Rectal smooth muscle tissue (tissue), 1 donor: ENCODE results near the gene NCOA6.

Source experiments
- H3K27ac ChIP-seq: one replicate; pipeline ENCODE4 v1.7.0; 2013; ENCODE audit warnings: low read depth, low read length, inconsistent platforms
- H3K27me3 ChIP-seq: one replicate; pipeline ENCODE4 v1.7.0; 2013; ENCODE audit warnings: low read length; ENCODE audit not compliant: control insufficient read depth, insufficient read depth
- H3K36me3 ChIP-seq: one replicate; pipeline ENCODE4 v1.7.0; 2013; ENCODE audit warnings: low read length; ENCODE audit not compliant: control insufficient read depth, insufficient read depth
- H3K4me1 ChIP-seq: one replicate; pipeline ENCODE4 v1.7.0; 2013; ENCODE audit warnings: low read length; ENCODE audit not compliant: control insufficient read depth, insufficient read depth
- H3K4me3 ChIP-seq: one replicate; pipeline ENCODE4 v1.7.0; 2013; ENCODE audit warnings: low read length
- H3K9ac ChIP-seq: one replicate; pipeline ENCODE4 v1.7.0; 2013; ENCODE audit warnings: low read length

Gene NCOA6

DNA sequence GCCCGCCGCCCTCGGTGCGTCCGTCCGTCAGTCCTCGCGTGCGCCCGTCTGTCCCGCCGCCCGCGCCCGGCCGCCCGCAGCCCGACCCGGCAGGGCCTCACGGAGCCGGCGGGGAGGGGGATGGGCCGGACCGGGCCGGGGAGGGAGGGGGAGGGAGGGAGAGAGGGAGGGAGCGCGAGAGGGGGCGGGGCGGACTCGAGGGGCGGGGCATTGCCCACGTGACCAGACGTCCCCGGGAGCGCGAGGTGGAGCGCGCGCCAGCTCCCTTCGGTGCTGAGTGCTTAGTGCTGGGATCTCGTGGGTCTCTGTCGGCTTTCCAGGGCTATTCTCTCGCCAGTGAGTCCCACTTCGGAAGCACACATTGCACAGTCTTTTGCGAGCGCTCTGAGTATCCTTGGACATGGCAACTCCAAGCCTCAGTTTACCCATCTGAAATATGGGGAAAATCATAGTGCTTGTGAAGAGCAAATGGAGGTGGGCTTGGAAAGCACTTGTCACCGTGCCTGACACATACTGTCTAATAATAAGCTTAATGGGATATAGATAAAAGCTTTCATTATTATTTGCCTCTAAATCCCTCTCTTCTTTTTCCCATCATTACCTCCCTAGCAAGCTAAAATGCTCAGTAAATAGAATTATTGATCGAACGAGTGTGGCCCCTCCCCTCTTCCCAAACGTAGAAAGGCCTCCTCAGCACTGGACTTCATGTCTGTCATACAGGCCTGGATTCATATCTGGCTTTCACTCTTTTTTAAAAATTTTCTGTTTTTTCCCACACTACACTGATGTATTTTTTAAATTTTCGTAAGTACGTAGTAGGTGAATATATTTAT is at the start of gene NCOA6:
Gene NCOA6, minus strand, starts transcription at position 122 of the 833 bp plus-strand sequence. CDS start 43,296 bp downstream, outside the sequence.
- Histone ChIP-seq H3K4me3 (peak within 1 kb of the TSS; percentile 99), H3K4me1 (peaks cover 7% of the 10 kb centered on the region), H3K36me3 (no peaks in the 10 kb centered on the region), H3K27ac (peak within 1 kb of the TSS; percentile 51), H3K27me3 (no peaks in the 10 kb centered on the region), H3K9ac (peak within 1 kb of the TSS; percentile 98)

DNA sequence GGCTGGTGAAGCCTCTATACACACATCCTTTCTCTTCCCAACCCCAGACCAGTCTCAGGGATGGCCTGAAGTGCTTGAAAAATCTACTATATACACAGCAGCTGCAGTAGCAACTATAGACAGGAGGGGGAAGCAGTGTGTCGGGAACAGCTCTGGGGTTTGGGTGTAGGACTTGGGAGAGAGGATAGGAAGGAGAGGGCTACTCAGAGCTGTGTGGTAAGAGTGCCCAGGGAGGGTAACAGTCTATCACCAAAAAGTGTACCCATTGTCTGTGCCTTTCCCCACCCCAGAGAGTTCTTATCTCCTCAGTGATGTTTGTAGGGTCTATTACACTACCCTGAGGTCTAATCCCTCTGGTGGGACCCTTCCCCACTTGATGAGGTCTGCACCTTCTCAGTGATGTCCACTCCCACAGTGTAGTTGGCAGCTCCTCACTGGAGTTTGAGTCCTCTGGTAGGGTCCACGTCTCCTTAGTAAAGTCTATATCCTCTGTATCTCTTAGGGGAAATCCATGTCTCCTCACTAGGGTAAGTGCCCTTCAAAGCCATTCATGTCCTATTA is 48.7 kb upstream of the NCOA6 start:
- H3K4me1 ChIP-seq, result peaks cover 15% of the 10 kb centered on the region
- H3K4me3 ChIP-seq, result peak overlapping the region; percentile 30
- H3K27me3 ChIP-seq, result no peaks in the 10 kb centered on the region
- H3K27ac ChIP-seq, result peak overlapping the region; percentile 17
- no peaks in the 10 kb centered on the region for H3K36me3 ChIP-seq
- H3K9ac ChIP-seq, result peak overlapping the region; percentile 41

DNA sequence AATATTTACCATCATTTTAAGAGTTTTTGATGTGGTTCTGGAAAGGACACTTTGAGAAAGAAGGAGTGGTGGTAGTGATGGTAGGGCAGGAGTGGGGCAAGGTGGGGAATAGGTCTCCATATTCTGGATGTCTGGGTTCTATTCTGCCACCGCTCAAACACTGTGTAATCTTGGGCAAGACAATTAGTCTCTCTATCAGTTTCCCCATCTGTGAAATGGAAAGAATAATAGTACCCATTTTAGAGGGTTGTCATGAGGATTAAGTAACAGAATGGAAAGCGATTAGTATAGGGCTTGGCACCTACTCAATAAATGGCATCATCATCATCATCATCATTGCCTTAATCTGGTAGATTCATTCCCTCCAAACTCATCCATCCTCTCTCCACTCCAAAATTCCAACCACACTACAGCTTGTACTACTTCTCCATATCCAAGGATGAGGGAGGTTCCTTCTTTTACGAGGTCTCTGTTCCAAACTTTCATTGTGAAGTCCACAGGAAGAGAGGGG is 48.2 kb upstream of the NCOA6 start:
- Histone ChIP-seq H3K36me3 (no peaks in the 10 kb centered on the region), H3K4me1 (peaks cover 15% of the 10 kb centered on the region), H3K27ac (no peak overlapping the region), H3K27me3 (no peaks in the 10 kb centered on the region), H3K9ac (no peak overlapping the region), H3K4me3 (peak overlapping the region; percentile 85)

DNA sequence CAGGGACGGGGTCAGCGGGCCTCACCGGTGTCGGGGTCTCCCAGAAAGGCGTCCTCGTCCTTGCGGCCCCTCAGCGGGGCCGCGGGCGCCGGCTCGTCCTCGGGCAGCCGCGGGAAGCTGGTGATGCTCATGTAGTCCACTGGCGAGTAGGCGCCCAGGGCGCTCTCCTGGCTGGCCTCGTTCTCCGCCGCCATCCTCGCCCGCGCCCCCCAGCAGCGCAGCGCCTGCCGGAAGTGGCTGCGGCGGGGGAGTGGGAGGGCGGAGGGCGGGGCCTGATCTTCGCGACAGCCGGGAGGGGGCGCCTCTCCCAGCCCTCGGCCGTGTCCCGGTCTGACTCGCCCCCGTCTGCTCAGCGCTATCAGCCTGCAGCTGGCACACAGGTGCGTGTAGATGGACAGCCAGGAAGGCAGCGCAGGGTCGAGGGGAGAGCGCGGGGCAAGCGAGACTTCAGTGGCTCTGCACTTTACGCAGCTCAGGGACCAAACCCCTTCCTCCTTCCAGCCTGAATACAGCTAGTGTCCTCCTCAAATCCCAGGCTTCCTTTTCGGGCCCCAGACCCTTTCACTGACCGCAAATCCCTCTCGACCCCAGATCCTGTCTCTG is 47.3 kb upstream of the NCOA6 start, which contains the start of gene GGT7:
Gene GGT7, minus strand, starts transcription at position 235 of the 603 bp plus-strand sequence. Its CDS starts 41 bp downstream, at position 194.
- no peak within 1 kb of the TSS for H3K9ac ChIP-seq
- H3K27ac ChIP-seq, result no peak within 1 kb of the TSS
- H3K4me1 ChIP-seq, result peaks cover 15% of the 10 kb centered on the region
- H3K27me3 ChIP-seq, result no peaks in the 10 kb centered on the region
- peak within 1 kb of the TSS; percentile 85 for H3K4me3 ChIP-seq
- no peaks in the 10 kb centered on the region for H3K36me3 ChIP-seq

DNA sequence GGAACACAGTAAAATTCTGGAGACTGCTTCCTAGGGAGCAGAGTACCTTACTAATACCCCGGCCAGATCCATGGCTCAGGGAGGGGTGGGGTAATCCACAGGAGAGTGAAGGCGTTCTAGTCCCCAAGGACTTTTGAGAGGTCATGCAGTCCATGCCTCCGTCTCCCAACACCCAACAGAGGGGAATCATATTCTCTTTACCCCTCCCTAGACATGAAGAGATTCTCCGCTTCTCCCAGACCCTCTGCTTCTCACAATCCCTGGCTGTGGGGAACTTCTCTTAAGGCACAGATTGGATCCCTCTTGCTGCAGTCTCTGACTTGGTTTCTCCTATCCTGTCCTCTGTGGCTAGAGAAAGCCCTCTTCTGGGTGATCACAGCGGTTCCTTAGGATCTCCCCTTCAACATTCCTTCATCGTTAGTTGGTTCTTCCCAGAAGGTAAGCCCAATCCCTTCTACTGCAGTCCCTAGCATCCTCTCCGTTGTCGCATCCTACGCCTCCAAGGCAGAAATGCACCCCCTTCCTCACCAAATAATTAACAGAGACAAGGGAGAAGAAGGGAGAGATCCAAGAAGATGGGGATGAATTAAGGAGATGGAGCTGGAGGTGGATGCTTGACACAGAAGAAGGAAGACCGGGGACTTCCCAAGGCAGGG is 46.6 kb upstream of the NCOA6 start:
- H3K36me3 ChIP-seq, result no peaks in the 10 kb centered on the region
- peaks cover 15% of the 10 kb centered on the region for H3K4me1 ChIP-seq
- no peak overlapping the region for H3K9ac ChIP-seq
- H3K27ac ChIP-seq, result no peak overlapping the region
- H3K4me3 ChIP-seq, result peak overlapping the region; percentile 85
- no peaks in the 10 kb centered on the region for H3K27me3 ChIP-seq

DNA sequence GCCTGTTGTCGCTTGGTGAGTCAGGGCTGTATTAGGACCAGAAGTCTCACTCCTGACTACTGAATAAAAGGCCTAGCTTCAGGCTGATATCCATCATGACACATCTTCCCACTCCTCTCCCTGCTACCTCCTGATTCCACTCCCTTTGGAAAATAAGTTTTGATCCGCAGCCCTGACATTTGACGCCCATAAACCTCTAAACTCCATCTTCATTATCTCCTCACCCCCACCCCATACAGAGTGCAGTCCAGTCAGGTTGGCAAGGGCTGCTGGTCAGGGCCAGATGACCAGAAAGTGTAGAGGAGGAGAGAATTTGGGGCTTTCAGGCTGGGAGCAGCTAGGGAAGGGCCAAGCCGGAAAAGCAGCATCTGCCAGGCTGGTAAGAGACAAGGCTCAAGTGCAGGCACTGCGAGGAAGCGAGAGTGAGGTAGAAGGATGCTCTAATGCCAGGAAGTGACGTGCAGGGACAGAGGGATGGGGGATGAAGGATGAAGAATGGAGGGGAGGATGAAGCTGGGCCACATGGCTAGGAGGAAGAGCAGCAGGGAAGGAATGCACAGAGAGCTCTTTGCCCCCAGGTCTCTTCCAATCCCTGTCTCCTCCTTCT is 46.0 kb upstream of the NCOA6 start:
- H3K4me3 ChIP-seq, result peak overlapping the region; percentile 85
- H3K27me3 ChIP-seq, result no peaks in the 10 kb centered on the region
- no peaks in the 10 kb centered on the region for H3K36me3 ChIP-seq
- peaks cover 15% of the 10 kb centered on the region for H3K4me1 ChIP-seq
- no peak overlapping the region for H3K27ac ChIP-seq
- H3K9ac ChIP-seq, result no peak overlapping the region

DNA sequence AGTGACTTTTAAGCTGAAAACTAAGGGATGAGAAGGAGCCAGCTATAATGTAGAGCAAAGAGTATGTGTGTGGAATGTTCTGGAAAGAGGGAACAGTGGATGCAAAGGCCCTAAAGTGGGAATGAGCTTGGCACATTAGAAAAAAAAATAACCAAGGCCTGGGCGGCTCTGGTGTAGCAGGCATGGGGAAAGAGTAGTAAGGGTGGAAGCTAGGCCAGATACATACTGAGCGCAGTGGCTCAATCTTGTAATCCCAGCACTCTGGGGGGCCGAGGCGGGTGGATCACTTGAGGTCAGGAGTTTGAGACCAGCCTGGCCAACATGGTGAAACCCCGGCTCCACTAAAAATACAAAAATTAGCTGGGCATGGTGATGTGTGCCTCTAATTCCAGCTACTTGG is 38.8 kb upstream of the NCOA6 start:
- Histone ChIP-seq H3K9ac (no peak overlapping the region), H3K4me1 (no peaks in the 10 kb centered on the region), H3K27me3 (no peaks in the 10 kb centered on the region), H3K27ac (no peak overlapping the region), H3K4me3 (no peak overlapping the region), H3K36me3 (peaks cover 2% of the 10 kb centered on the region)

DNA sequence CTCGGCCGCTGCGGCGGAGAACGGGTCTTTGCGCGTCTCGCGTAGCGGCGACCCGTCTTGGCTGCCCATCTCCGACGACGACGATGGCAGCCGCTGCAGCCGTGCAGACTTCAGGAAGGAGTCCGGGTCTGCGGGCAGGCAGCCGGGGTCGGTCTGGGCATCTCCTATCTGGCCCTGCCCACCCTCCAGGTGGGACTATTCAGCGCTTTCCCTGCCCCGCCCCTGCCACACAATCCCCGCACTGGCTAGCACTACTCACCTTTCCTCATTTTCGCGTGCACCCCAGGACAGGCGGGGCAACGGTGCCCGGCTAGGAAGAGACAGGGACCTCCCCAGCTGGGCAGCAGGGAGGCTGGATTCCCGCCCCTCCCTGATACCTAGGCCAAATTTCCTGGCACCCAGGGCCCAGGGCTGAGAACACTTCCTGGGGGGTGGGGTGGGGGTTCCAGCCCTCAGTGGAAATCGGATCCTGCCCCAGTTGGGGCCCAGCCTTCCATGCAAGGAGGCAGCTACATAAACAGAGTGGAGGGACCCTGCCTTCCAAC is 38.0 kb upstream of the NCOA6 start:
- no peak overlapping the region for H3K27ac ChIP-seq
- H3K9ac ChIP-seq, result no peak overlapping the region
- H3K27me3 ChIP-seq, result no peaks in the 10 kb centered on the region
- no peaks in the 10 kb centered on the region for H3K4me1 ChIP-seq
- H3K4me3 ChIP-seq, result no peak overlapping the region
- H3K36me3 ChIP-seq, result peaks cover 2% of the 10 kb centered on the region

DNA sequence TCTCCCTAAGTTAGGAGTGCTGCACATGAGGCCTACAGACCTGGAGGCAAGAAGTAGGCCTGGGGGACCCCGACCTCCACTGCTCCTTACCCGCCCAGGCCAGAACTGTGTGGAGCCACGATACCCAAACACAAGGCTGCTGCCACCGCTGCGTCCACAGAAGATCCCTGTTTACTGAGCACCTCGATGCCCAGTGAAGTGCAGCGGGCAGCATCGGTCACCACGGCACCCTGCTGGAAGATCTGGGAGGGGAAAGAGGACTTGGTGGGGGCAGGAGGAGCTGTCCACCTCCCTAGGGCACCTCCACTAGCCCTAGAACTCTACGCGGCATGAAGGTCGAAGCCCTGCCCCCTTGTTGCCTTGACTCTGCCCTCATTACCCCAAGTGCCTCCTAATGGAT is 37.3 kb upstream of the NCOA6 start:
- no peak overlapping the region for H3K9ac ChIP-seq
- H3K36me3 ChIP-seq, result peaks cover 2% of the 10 kb centered on the region
- H3K27ac ChIP-seq, result no peak overlapping the region
- no peaks in the 10 kb centered on the region for H3K4me1 ChIP-seq
- no peaks in the 10 kb centered on the region for H3K27me3 ChIP-seq
- no peak overlapping the region for H3K4me3 ChIP-seq

DNA sequence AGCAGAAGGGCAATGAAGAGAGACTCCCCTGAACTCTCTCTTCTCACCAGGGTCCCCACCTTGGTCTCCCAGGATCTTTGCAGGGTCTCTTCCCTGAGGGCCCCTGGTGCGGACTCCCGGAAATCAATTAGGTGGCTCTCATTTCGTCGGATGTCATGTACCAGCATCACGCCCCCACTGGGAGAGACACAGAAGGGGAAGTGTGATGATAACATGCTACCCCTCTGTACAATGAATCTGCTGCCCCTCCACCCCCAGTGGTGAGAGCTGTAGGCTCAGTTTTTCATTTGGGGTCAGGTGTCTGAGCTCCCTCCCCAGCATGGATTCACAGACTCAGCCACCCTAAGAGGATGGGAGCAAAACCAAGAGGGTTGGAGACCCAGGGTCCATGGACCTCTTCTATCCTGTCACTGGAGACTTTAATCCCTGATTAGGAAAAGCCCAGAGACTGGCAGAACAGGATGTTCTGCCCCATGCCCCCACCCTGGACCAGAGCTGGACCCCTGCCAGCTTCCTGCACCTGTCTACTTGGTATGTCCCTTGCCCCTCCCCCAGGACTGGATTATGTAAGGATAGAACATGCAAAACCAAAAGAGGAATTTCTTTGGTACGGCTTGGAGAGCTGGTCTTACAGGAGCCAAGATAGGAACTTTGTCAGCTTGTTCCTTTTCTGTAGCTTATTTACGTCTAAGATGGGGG is 36.1 kb upstream of the NCOA6 start:
- H3K9ac ChIP-seq, result no peak overlapping the region
- H3K4me3 ChIP-seq, result no peak overlapping the region
- H3K27me3 ChIP-seq, result no peaks in the 10 kb centered on the region
- H3K27ac ChIP-seq, result no peak overlapping the region
- peaks cover 2% of the 10 kb centered on the region for H3K36me3 ChIP-seq
- H3K4me1 ChIP-seq, result no peaks in the 10 kb centered on the region

DNA sequence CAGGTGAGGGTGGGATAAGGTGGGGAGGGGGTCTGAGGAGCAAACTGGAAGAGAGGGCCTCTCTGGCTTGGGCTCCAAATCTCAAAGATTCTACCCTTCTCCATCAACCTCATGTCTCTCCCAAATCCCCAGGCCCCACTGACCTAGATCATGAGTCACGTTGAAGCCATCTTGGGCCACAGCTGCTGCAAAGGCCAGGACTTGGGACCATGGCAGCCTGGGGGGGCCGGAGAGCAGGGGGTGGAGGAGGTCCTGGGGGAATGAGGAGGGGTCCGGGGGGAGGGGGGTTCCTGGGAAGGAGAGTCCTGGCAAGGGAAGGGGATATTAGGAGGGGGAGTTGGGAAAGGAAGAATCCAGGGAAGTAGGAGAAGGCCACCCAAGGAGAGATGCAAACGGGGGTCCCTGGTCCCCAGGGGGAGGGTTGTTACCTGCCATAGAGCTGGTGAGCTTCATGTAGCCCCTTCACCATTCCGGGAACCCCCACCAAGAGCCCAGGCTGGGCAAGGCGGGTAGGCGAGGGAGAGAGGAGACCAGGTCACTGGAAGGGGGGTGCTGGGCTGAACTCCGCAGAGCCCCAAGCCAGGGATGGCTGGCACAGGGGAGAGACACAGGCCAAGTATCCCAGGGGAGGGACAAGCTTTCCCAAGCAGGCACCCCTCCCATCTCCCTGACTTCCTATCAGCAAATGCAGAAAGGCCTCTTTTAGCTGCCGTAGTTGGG is 34.5 kb upstream of the NCOA6 start:
- H3K4me1 ChIP-seq, result no peaks in the 10 kb centered on the region
- no peak overlapping the region for H3K4me3 ChIP-seq
- peaks cover 6% of the 10 kb centered on the region for H3K36me3 ChIP-seq
- no peak overlapping the region for H3K9ac ChIP-seq
- no peaks in the 10 kb centered on the region for H3K27me3 ChIP-seq
- H3K27ac ChIP-seq, result no peak overlapping the region
